Activated naive CD4-positive, alpha-beta T cell treated with anti-CD3 and anti-CD28 coated beads, Interleukin-2, amount 10 ng/mL, durations not matched to agents 7 days and 5 days (primary cell): ENCODE results near the gene MYH7B.

Experiments
- CTCF ChIA-PET: fragments of 350-600 bp; sonication (Branson Sonifier 250); formaldehyde crosslinking; loops from one replicate; lab custom pipeline; 2021; ENCODE audit warnings: antibody characterized with exemption; lab: Charles Lee
- DNase-seq: peaks from one replicate; pipeline ENCODE4 v3.0.0-alpha.2; 2020
- H3K27ac Mint-ChIP-seq: one replicate; pipeline ENCODE4 v1.8.0; 2021; ENCODE audit warnings: mild to moderate bottlenecking, moderate library complexity, mixed read lengths
- H3K27me3 Mint-ChIP-seq: one replicate; pipeline ENCODE4 v1.8.0; 2021; ENCODE audit warnings: mild to moderate bottlenecking, mixed read lengths
- H3K36me3 Mint-ChIP-seq: one replicate; pipeline ENCODE4 v1.8.0; 2021; ENCODE audit warnings: mixed read lengths
- H3K4me1 Mint-ChIP-seq: one replicate; pipeline ENCODE4 v1.8.0; 2021; ENCODE audit warnings: mixed read lengths
- H3K4me3 Mint-ChIP-seq: one replicate; pipeline ENCODE4 v1.8.0; 2021; ENCODE audit warnings: mild to moderate bottlenecking, moderate library complexity, mixed read lengths
- H3K9me3 Mint-ChIP-seq: one replicate; pipeline ENCODE4 v1.8.0; 2021; ENCODE audit warnings: mixed read lengths

The MYH7B gene

GRCh38 chr20:35004051-35004725, 48.5 kb downstream of the MYH7B start:
- Mint-ChIP-seq H3K36me3 (peaks cover 39% of the 10 kb centered on the region), H3K4me3 (no peak overlapping the region), H3K4me1 (no peaks in the 10 kb centered on the region), H3K9me3 (no peaks in the 10 kb centered on the region), H3K27me3 (no peaks in the 10 kb centered on the region), H3K27ac (no peak overlapping the region)
- no peak for DNase-seq
- CTCF ChIA-PET, result no interaction called here

GRCh38 chr20:35004749-35005462, 49.2 kb downstream of the MYH7B start:
- no peak for DNase-seq
- H3K27me3 Mint-ChIP-seq, result no peaks in the 10 kb centered on the region
- CTCF ChIA-PET, result no interaction called here

More at GRCh38 chr20:35004749-35005462, 49.2 kb downstream of the MYH7B start:
- H3K9me3 Mint-ChIP-seq, result no peaks in the 10 kb centered on the region
- H3K4me1 Mint-ChIP-seq, result no peaks in the 10 kb centered on the region
- H3K27ac Mint-ChIP-seq, result no peak overlapping the region
- no peak overlapping the region for H3K4me3 Mint-ChIP-seq
- peaks cover 43% of the 10 kb centered on the region for H3K36me3 Mint-ChIP-seq
